ENCODE data around the gene CRTC1.

GRCh38 chr19:18658366-18658855, 25.1 kb upstream of the CRTC1 start:
- TF ChIP-seq EZH2phosphoT487 (IDR thresholded peaks at IDR 0.05; ENCODE audit: insufficient read depth, low read depth) = no peak
- TF ChIP-seq EZH2 (IDR thresholded peaks at IDR 0.05; ENCODE audit: insufficient read depth, poor library complexity, severe bottlenecking) = no peak
